Liver (tissue), 3 donors: ENCODE data around the gene LHFPL5.

Experiments
- CTCF ChIP-seq: fragments of 150-350 bp; IDR thresholded peaks from 2 replicates; pipeline ENCODE4 v1.5.1; 2017; ENCODE audit warnings: improper control_type of control experiment, low read depth, low read length; ENCODE audit not compliant: missing input control
- FOXA1 ChIP-seq: IDR thresholded peaks from 2 replicates; pipeline ENCODE4 v1.6.1; 2016; ENCODE audit warnings: antibody characterized with exemption
- GABPA ChIP-seq, 2 donors: IDR thresholded peaks in 1 of 2; conservative IDR thresholded peaks in 1 of 2; 2 replicates each; pipeline ENCODE4 v1.6.1; 2016; ENCODE audit warnings: antibody characterized with exemption in 2 of 2, mild to moderate bottlenecking in 1 of 2, moderate library complexity in 1 of 2
- HNF4A ChIP-seq, 2 donors: conservative IDR thresholded peaks; 2 replicates each; pipeline ENCODE4 v1.6.1; 2016; ENCODE audit warnings: antibody characterized with exemption in 2 of 2, mild to moderate bottlenecking in 2 of 2
- RAD21 ChIP-seq, 2 donors: IDR thresholded peaks; 2 replicates each; pipeline ENCODE4 v1.6.1; 2016; ENCODE audit warnings: antibody characterized with exemption in 2 of 2, mild to moderate bottlenecking in 2 of 2
- REST ChIP-seq: IDR thresholded peaks from 2 replicates; pipeline ENCODE4 v1.6.1; 2016; ENCODE audit warnings: antibody characterized with exemption, mild to moderate bottlenecking
- TAF1 ChIP-seq: conservative IDR thresholded peaks from 2 replicates; pipeline ENCODE4 v1.6.1; 2016; ENCODE audit warnings: antibody characterized with exemption, mild to moderate bottlenecking
- donor health status: healthy.
- donor health status: healthy.

GRCh38 chr6:35850208-35850607 is 45.1 kb downstream of the LHFPL5 start:
- TF ChIP-seq FOXA1 (no peak), CTCF (no peak), RAD21 (IDR thresholded peaks at IDR 0.05) (no peak), GABPA (IDR thresholded peaks at IDR 0.05 in 1 of 2, conservative IDR thresholded peaks at IDR 0.05 in 1 of 2) (no peak), TAF1 (no peak), HNF4A (conservative IDR thresholded peaks at IDR 0.05) (no peak), REST (no peak)
